Measurements from ENCODE around the gene ITGA1.

ITGA1 gene

GRCh38 chr5:52796516-52797103 is 8.9 kb downstream of the ITGA1 start:
- CTCF ChIA-PET, result interaction anchor here (0.7 to 1.5 kb wide), 2 partner anchors 9 to 263 kb away, joined by 3 to 4 read pairs; partner anchors contain the start of genes ITGA1 and PELO
- no peak for TF ChIP-seq CTCF (conservative IDR thresholded peaks at IDR 0.05; ENCODE audit: low read depth)
- H3K27ac ChIP-seq, result no peak overlapping the region
- DNase-seq (ENCODE audit: low spot score), result no peak
- POLR2A ChIA-PET (ENCODE audit: low non-redundant PET), result no interaction called here

GRCh38 chr5:52798938-52799337 is 11.2 kb downstream of the ITGA1 start:
- no peak for TF ChIP-seq CTCF (conservative IDR thresholded peaks at IDR 0.05; ENCODE audit: low read depth)
- no peak for DNase-seq (ENCODE audit: low spot score)
- peak overlapping the region; percentile 98 for H3K27ac ChIP-seq
- ChIA-PET POLR2A (ENCODE audit: low non-redundant PET) (interaction anchor here (0.6 to 1.2 kb wide), 2 partner anchors 10 to 18 kb away, joined by 3 to 4 read pairs; no protein-coding TSS in a partner anchor), CTCF (interaction anchor here (0.7 to 2.3 kb wide), 5 partner anchors 11 to 1144 kb away, joined by 3 to 7 read pairs (median 3); partner anchors contain the start of genes ITGA1 and PELO)

GRCh38 chr5:52799358-52799982 is 11.8 kb downstream of the ITGA1 start:
- CTCF ChIA-PET, result interaction anchor here (0.7 to 2.3 kb wide), 4 partner anchors 12 to 116 kb away, joined by 3 to 7 read pairs (median 4); partner anchors contain the start of genes ITGA1 and PELO
- POLR2A ChIA-PET (ENCODE audit: low non-redundant PET), result interaction anchor here (0.6 to 1.2 kb wide), 2 partner anchors 10 to 17 kb away, joined by 3 to 4 read pairs; no protein-coding TSS in a partner anchor
- TF ChIP-seq CTCF (conservative IDR thresholded peaks at IDR 0.05; ENCODE audit: low read depth), result no peak
- peak; percentile 44 for DNase-seq (ENCODE audit: low spot score)
- peak overlapping the region; percentile 98 for H3K27ac ChIP-seq

- ChIA-PET CTCF (interaction anchor here (0.6 to 2.3 kb wide), 3 partner anchors 12 to 594 kb away, joined by 3 to 7 read pairs (median 7); partner anchors contain the start of genes ITGA1 and PELO), POLR2A (ENCODE audit: low non-redundant PET) (interaction anchor here (1.2 kb wide), 1 partner anchor 17 kb away, joined by 4 read pairs; no protein-coding TSS in a partner anchor)
- H3K27ac ChIP-seq, result peak overlapping the region; percentile 98
- TF ChIP-seq CTCF (conservative IDR thresholded peaks at IDR 0.05; ENCODE audit: low read depth), result no peak
- DNase-seq (ENCODE audit: low spot score), result peak; percentile 99
These were observed 12.3 kb downstream of the ITGA1 start for GRCh38 chr5:52799983-52800393.

- peak; percentile 78 for DNase-seq (ENCODE audit: low spot score)
- TF ChIP-seq CTCF (conservative IDR thresholded peaks at IDR 0.05; ENCODE audit: low read depth), result no peak
- ChIA-PET POLR2A (ENCODE audit: low non-redundant PET) (no interaction called here), CTCF (interaction anchor here (0.6 to 2.3 kb wide), 6 partner anchors 10 to 1434 kb away, joined by 3 to 7 read pairs (median 4); partner anchors contain the start of genes ITGA1 and PELO)
- peak overlapping the region; percentile 98 for H3K27ac ChIP-seq
These were observed 12.9 kb downstream of the ITGA1 start for GRCh38 chr5:52800394-52801213.

- H3K27ac ChIP-seq, result peak overlapping the region; percentile 56
These were observed 13.6 kb downstream of the ITGA1 start for GRCh38 chr5:52801329-52801728.

More at GRCh38 chr5:52801329-52801728, 13.6 kb downstream of the ITGA1 start:
- CTCF ChIA-PET, result interaction anchor here (0.7 to 2.3 kb wide), 5 partner anchors 9 to 1435 kb away, joined by 3 to 7 read pairs (median 4); partner anchors contain the start of genes ITGA1 and PELO
- TF ChIP-seq CTCF (conservative IDR thresholded peaks at IDR 0.05; ENCODE audit: low read depth), result no peak
- no peak for DNase-seq (ENCODE audit: low spot score)
- POLR2A ChIA-PET (ENCODE audit: low non-redundant PET), result no interaction called here
